Nephron progenitor cell (in vitro differentiated cells): ENCODE results near the gene CHKA.

ENCODE experiments used
- DNase-seq: peaks from one replicate; pipeline ENCODE4 v3.0.0; 2021
- H3K27ac Mint-ChIP-seq: 2 replicates; pipeline ENCODE4 v1.8.0; 2021; ENCODE audit warnings: mild to moderate bottlenecking, moderate library complexity, mixed read lengths
- H3K27me3 Mint-ChIP-seq: 2 replicates; pipeline ENCODE4 v1.8.0; 2021; ENCODE audit warnings: mild to moderate bottlenecking, low read depth, mixed read lengths; ENCODE audit not compliant: poor library complexity
- H3K36me3 Mint-ChIP-seq: 2 replicates; pipeline ENCODE4 v1.8.0; 2021; ENCODE audit warnings: low read depth, mixed read lengths
- H3K4me1 Mint-ChIP-seq: 2 replicates; pipeline ENCODE4 v1.8.0; 2021; ENCODE audit warnings: mixed read lengths
- H3K4me3 Mint-ChIP-seq: 2 replicates; pipeline ENCODE4 v1.8.0; 2021; ENCODE audit warnings: mild to moderate bottlenecking, moderate library complexity, mixed read lengths
- H3K9me3 Mint-ChIP-seq: 2 replicates; pipeline ENCODE4 v1.8.0; 2021; ENCODE audit warnings: mild to moderate bottlenecking, moderate library complexity, mixed read lengths
- CTCF ChIP-seq: fragments of 200-600 bp; sonication (generic); IDR thresholded peaks from 2 replicates; pipeline ENCODE4 v1.5.0; 2021; ENCODE audit warnings: antibody characterized with exemption

Gene CHKA

GRCh38 chr11:68127714-68128681 lies 6.8 kb upstream of the CHKA start:
- Mint-ChIP-seq H3K9me3 (peaks cover 41% of the 10 kb centered on the region), H3K4me1 (peaks cover 20% of the 10 kb centered on the region), H3K36me3 (peaks cover 14% of the 10 kb centered on the region), H3K4me3 (peak overlapping the region; percentile 68), H3K27ac (no peak overlapping the region), H3K27me3 (peaks cover 20% of the 10 kb centered on the region)
- DNase-seq, result peak; percentile 89
- no peak for TF ChIP-seq CTCF

- Mint-ChIP-seq H3K27ac (no peak overlapping the region), H3K4me3 (no peak overlapping the region)
These were observed 4.0 kb upstream of the CHKA start for GRCh38 chr11:68125164-68125563.

GRCh38 chr11:68122936-68123539 lies 1.9 kb upstream of the CHKA start:
- peaks cover 3% of the 10 kb centered on the region for H3K27me3 Mint-ChIP-seq
- no peak for DNase-seq
- no peaks in the 10 kb centered on the region for H3K9me3 Mint-ChIP-seq
- TF ChIP-seq CTCF, result no peak
- H3K4me3 Mint-ChIP-seq, result peak overlapping the region; percentile 42
- H3K27ac Mint-ChIP-seq, result peak overlapping the region; percentile 87
- H3K36me3 Mint-ChIP-seq, result no peaks in the 10 kb centered on the region
- peaks cover 48% of the 10 kb centered on the region for H3K4me1 Mint-ChIP-seq

More at GRCh38 chr11:68125164-68125563, 4.0 kb upstream of the CHKA start:
- TF ChIP-seq CTCF, result no peak
- peaks cover 13% of the 10 kb centered on the region for H3K9me3 Mint-ChIP-seq
- H3K36me3 Mint-ChIP-seq, result peaks cover 4% of the 10 kb centered on the region
- H3K4me1 Mint-ChIP-seq, result peaks cover 28% of the 10 kb centered on the region
- DNase-seq, result no peak
- H3K27me3 Mint-ChIP-seq, result peaks cover 11% of the 10 kb centered on the region

- peak; percentile 74 for DNase-seq
- H3K27ac Mint-ChIP-seq, result peak overlapping the region; percentile 96
- no peak for TF ChIP-seq CTCF
- no peaks in the 10 kb centered on the region for H3K36me3 Mint-ChIP-seq
- peak overlapping the region; percentile 94 for H3K4me3 Mint-ChIP-seq
- no peaks in the 10 kb centered on the region for H3K9me3 Mint-ChIP-seq
- peaks cover 1% of the 10 kb centered on the region for H3K27me3 Mint-ChIP-seq
- H3K4me1 Mint-ChIP-seq, result peaks cover 47% of the 10 kb centered on the region
These were observed 718 bp downstream of the CHKA start for GRCh38 chr11:68120273-68121066.

GRCh38 chr11:68118706-68119448 lies 2.3 kb downstream of the CHKA start:
- H3K27me3 Mint-ChIP-seq, result no peaks in the 10 kb centered on the region
- peak overlapping the region; percentile 35 for H3K27ac Mint-ChIP-seq
- H3K4me1 Mint-ChIP-seq, result peaks cover 47% of the 10 kb centered on the region
- H3K9me3 Mint-ChIP-seq, result no peaks in the 10 kb centered on the region
- no peaks in the 10 kb centered on the region for H3K36me3 Mint-ChIP-seq
- peak overlapping the region; percentile 94 for H3K4me3 Mint-ChIP-seq
- no peak for TF ChIP-seq CTCF
- no peak for DNase-seq
